GM23248 (cell line): ENCODE results near the gene SMARCA4. TPM values are rescaled to one million over a fixed set of nuclear protein-coding genes. Genes with fewer than 3 reads are reported as not detected.

Source experiments
- DNase-seq: peaks from one replicate; pipeline ENCODE4 v3.0.0-alpha.2; 2015
- H2AFZ ChIP-seq: fragments of 200-600 bp; sonication (generic); 2 replicates; pipeline ENCODE4 v1.6.1; 2016; ENCODE audit warnings: antibody characterized with exemption
- H3F3A ChIP-seq: fragments of 200-600 bp; sonication (generic); 2 replicates; pipeline ENCODE4 v1.6.1; 2016; ENCODE audit warnings: mild to moderate bottlenecking, antibody characterized with exemption, mixed run types; ENCODE audit not compliant: insufficient read depth
- H3K27ac ChIP-seq: fragments of 200-600 bp; sonication (generic); 2 replicates; pipeline ENCODE4 v1.5.1; 2016; ENCODE audit warnings: mild to moderate bottlenecking
- H3K27me3 ChIP-seq: fragments of 200-600 bp; sonication (generic); replicated peaks from 2 replicates; pipeline ENCODE4 v1.6.1; 2016; ENCODE audit warnings: mild to moderate bottlenecking; ENCODE audit not compliant: insufficient read depth
- H3K36me3 ChIP-seq: fragments of 200-600 bp; sonication (generic); 2 replicates; pipeline ENCODE4 v1.6.1; 2016; ENCODE audit warnings: low read depth, mild to moderate bottlenecking
- H3K4me1 ChIP-seq: fragments of 200-600 bp; sonication (generic); 2 replicates; pipeline ENCODE4 v1.6.1; 2016; ENCODE audit warnings: mild to moderate bottlenecking; ENCODE audit not compliant: insufficient read depth
- H3K4me2 ChIP-seq: fragments of 200-600 bp; sonication (generic); one replicate; pipeline ENCODE4 v1.6.1; 2016; ENCODE audit warnings: mild to moderate bottlenecking; ENCODE audit not compliant: unreplicated experiment
- H3K4me3 ChIP-seq: fragments of 200-600 bp; sonication (generic); 2 replicates; pipeline ENCODE4 v1.5.1; 2016; ENCODE audit warnings: mild to moderate bottlenecking
- H3K79me2 ChIP-seq: fragments of 200-600 bp; sonication (generic); 2 replicates; pipeline ENCODE4 v1.6.1; 2016; ENCODE audit warnings: mild to moderate bottlenecking; ENCODE audit not compliant: insufficient read depth
- H3K9ac ChIP-seq: fragments of 200-600 bp; sonication (generic); 2 replicates; pipeline ENCODE4 v1.6.1; 2016; ENCODE audit warnings: mild to moderate bottlenecking
- H3K9me2 ChIP-seq: fragments of 200-600 bp; sonication (generic); 2 replicates; pipeline ENCODE4 v1.6.1; 2016; ENCODE audit warnings: mixed run types, mild to moderate bottlenecking, moderate library complexity; ENCODE audit not compliant: insufficient read depth
- H3K9me3 ChIP-seq: fragments of 200-600 bp; sonication (generic); one replicate; pipeline ENCODE4 v1.6.1; 2017; ENCODE audit warnings: low read depth
- H4K20me1 ChIP-seq: fragments of 200-600 bp; sonication (generic); 2 replicates; pipeline ENCODE4 v1.6.0; 2016; ENCODE audit not compliant: insufficient read depth
- EZH2 ChIP-seq: fragments of 200-600 bp; sonication (generic); IDR thresholded peaks from 2 replicates; pipeline ENCODE4 v1.6.1; 2018; ENCODE audit warnings: antibody characterized with exemption, mild to moderate bottlenecking; ENCODE audit not compliant: insufficient read depth, poor library complexity, severe bottlenecking
- EZH2phosphoT487 ChIP-seq: fragments of 200-600 bp; sonication (generic); IDR thresholded peaks from 2 replicates; pipeline ENCODE4 v1.6.1; 2018; ENCODE audit warnings: antibody characterized with exemption, moderate library complexity, mild to moderate bottlenecking, low read depth; ENCODE audit not compliant: insufficient read depth
- WGBS, 2 experiments: methylation state at CpG; one replicate each; pipeline ENCODE4 v1.1.6; 2015 to 2017; ENCODE audit warnings: low lambda C conversion rate in 2 of 2, low coverage in 1 of 2; ENCODE audit errors: missing lambda C conversion rate in 2 of 2; 5-methylcytosine and 5-hydroxymethylcytosine counted together
- in situ Hi-C: fragments of 300-500 bp; cut with MboI; formaldehyde crosslinking; loops from 2 replicates; pipeline ENCODE4 v1.15.0; 2020
- polyA plus RNA-seq: library from polyadenylated mRNA; unstranded; fragments of >200 nt; fragmentation: Nextera tagmentation; extraction: Ambion mirVana; gene quantifications from 2 replicates; pipeline ENCODE4 v1.2.1, GENCODE V29; 2016
- total RNA-seq: library from RNA; depleted of rRNA; stranded (reverse); fragments of >200 nt; shearing (Covaris generic); gene quantifications from 2 replicates; pipeline ENCODE4 v1.2.3, GENCODE V29; 2014

The SMARCA4 gene
- total and polyA plus RNA-seq, 2 experiments from 2014 or later, result 37.1 to 44.0 TPM

- Histone ChIP-seq H3F3A (no peaks in the 10 kb centered on the region), H3K27me3 (no peaks in the 10 kb centered on the region), H2AFZ (no peak overlapping the region), H3K4me2 (no peak overlapping the region), H3K9me3 (no peaks in the 10 kb centered on the region), H3K79me2 (no peaks in the 10 kb centered on the region), H3K36me3 (peaks cover 10% of the 10 kb centered on the region; the same call in 1 of the 2 replicates), H3K9me2 (no peaks in the 10 kb centered on the region), H3K4me1 (no peaks in the 10 kb centered on the region), H3K4me3 (no peak overlapping the region), H3K9ac (no peak overlapping the region), H3K27ac (no peak overlapping the region), H4K20me1 (no peaks in the 10 kb centered on the region)
- DNase-seq, result no peak
- WGBS, 2 experiments, result 69 to 70% methylated on average over 18 of the region's 18 CpGs
- no peak for TF ChIP-seq EZH2phosphoT487
- no peak for TF ChIP-seq EZH2
- in situ Hi-C loops, result no loop called here
Measured at GRCh38 chr19:11025445-11025844, 64.6 kb downstream of the SMARCA4 start.

GRCh38 chr19:11025997-11026396 is 65.2 kb downstream of the SMARCA4 start:
- Histone ChIP-seq H3K4me2 (no peak overlapping the region), H3K27me3 (no peaks in the 10 kb centered on the region), H3K9ac (no peak overlapping the region), H3K9me3 (no peaks in the 10 kb centered on the region), H3K36me3 (peaks cover 10% of the 10 kb centered on the region; the same call in 1 of the 2 replicates), H3K9me2 (no peaks in the 10 kb centered on the region), H3K27ac (no peak overlapping the region), H3K4me1 (no peaks in the 10 kb centered on the region), H3K79me2 (no peaks in the 10 kb centered on the region), H3F3A (no peaks in the 10 kb centered on the region), H3K4me3 (no peak overlapping the region), H4K20me1 (no peaks in the 10 kb centered on the region), H2AFZ (no peak overlapping the region)
- WGBS, 2 experiments, result 87 to 90% methylated on average over 16 of the region's 16 CpGs
- no peak for DNase-seq
- TF ChIP-seq EZH2phosphoT487 (no peak), EZH2 (no peak)
- in situ Hi-C loops, result no loop called here

GRCh38 chr19:11027381-11027780 is 66.6 kb downstream of the SMARCA4 start:
- Histone ChIP-seq H3K79me2 (no peaks in the 10 kb centered on the region), H3K9me3 (no peaks in the 10 kb centered on the region), H3K4me1 (no peaks in the 10 kb centered on the region), H3K27me3 (no peaks in the 10 kb centered on the region), H3K9ac (no peak overlapping the region), H3K4me2 (no peak overlapping the region), H3K27ac (no peak overlapping the region), H3K36me3 (peaks cover 10% of the 10 kb centered on the region; the same call in 1 of the 2 replicates), H3K9me2 (no peaks in the 10 kb centered on the region), H3K4me3 (no peak overlapping the region), H4K20me1 (no peaks in the 10 kb centered on the region), H3F3A (no peaks in the 10 kb centered on the region), H2AFZ (no peak overlapping the region)
- WGBS, 2 experiments, result 93 to 95% methylated on average over 14 of the region's 14 CpGs
- in situ Hi-C loops, result no loop called here
- TF ChIP-seq EZH2phosphoT487 (no peak), EZH2 (no peak)
- no peak for DNase-seq

GRCh38 chr19:11028146-11028545 is 67.3 kb downstream of the SMARCA4 start:
- TF ChIP-seq EZH2 (no peak), EZH2phosphoT487 (no peak)
- Histone ChIP-seq H3K9me2 (no peaks in the 10 kb centered on the region), H3K9ac (no peak overlapping the region), H3K27ac (no peak overlapping the region), H3K9me3 (no peaks in the 10 kb centered on the region), H2AFZ (no peak overlapping the region), H3K4me2 (no peak overlapping the region), H3K79me2 (no peaks in the 10 kb centered on the region), H3F3A (no peaks in the 10 kb centered on the region), H3K4me3 (no peak overlapping the region), H3K36me3 (peaks cover 10% of the 10 kb centered on the region; the same call in 1 of the 2 replicates), H3K27me3 (no peaks in the 10 kb centered on the region), H4K20me1 (no peaks in the 10 kb centered on the region), H3K4me1 (no peaks in the 10 kb centered on the region)
- DNase-seq, result no peak
- 91% methylated on average over 4 of the region's 4 CpGs for WGBS, 2 experiments
- in situ Hi-C loops, result no loop called here
